DOHH2 (cell line): Measurements from ENCODE around the gene MOB3C.

Experiments used
- H3F3A ChIP-seq: fragments of 200-600 bp; sonication (generic), shearing (Covaris generic); 2 replicates; pipeline ENCODE4 v1.6.0; 2016; ENCODE audit warnings: antibody characterized with exemption, mild to moderate bottlenecking; ENCODE audit not compliant: control insufficient read depth, insufficient read depth
- H3K27ac ChIP-seq: fragments of 200-600 bp; sonication (generic); 2 replicates; pipeline ENCODE4 v1.5.1; 2014; ENCODE audit warnings: low read depth, mild to moderate bottlenecking, low read length, moderate library complexity
- H3K27me3 ChIP-seq: fragments of 200-600 bp; sonication (generic); 2 replicates; pipeline ENCODE4 v1.6.1; 2014; ENCODE audit warnings: mild to moderate bottlenecking, low read length, mixed read lengths; ENCODE audit not compliant: control insufficient read depth
- H3K36me3 ChIP-seq: fragments of 200-600 bp; sonication (generic); 2 replicates; pipeline ENCODE4 v1.6.1; 2014; ENCODE audit warnings: mild to moderate bottlenecking, low read length, moderate library complexity, mixed read lengths; ENCODE audit not compliant: control insufficient read depth
- H3K4me1 ChIP-seq: fragments of 200-600 bp; sonication (generic); 2 replicates; pipeline ENCODE4 v1.6.1; 2014; ENCODE audit warnings: mild to moderate bottlenecking, low read length, mixed read lengths; ENCODE audit not compliant: control insufficient read depth
- H3K4me2 ChIP-seq: fragments of 200-600 bp; sonication (generic); 2 replicates; pipeline ENCODE4 v1.6.0; 2014; ENCODE audit warnings: mild to moderate bottlenecking, low read length, moderate library complexity
- H3K4me3 ChIP-seq: fragments of 200-600 bp; sonication (generic); 2 replicates; pipeline ENCODE4 v1.5.1; 2014; ENCODE audit warnings: mild to moderate bottlenecking, low read length, mixed read lengths
- H3K79me2 ChIP-seq: fragments of 200-600 bp; sonication (generic); 2 replicates; pipeline ENCODE4 v1.6.1; 2014; ENCODE audit warnings: mild to moderate bottlenecking, low read length, mixed read lengths; ENCODE audit not compliant: control insufficient read depth
- H3K9me2 ChIP-seq: fragments of 200-600 bp; sonication (generic); replicated peaks from 2 replicates; pipeline ENCODE4 v1.6.1; 2014; ENCODE audit warnings: mild to moderate bottlenecking, low read length, mixed read lengths; ENCODE audit not compliant: control insufficient read depth
- H3K9me3 ChIP-seq: fragments of 200-600 bp; sonication (generic); 2 replicates; pipeline ENCODE4 v1.6.1; 2014; ENCODE audit warnings: antibody characterized with exemption, low read length, mixed read lengths; ENCODE audit not compliant: control insufficient read depth, insufficient read depth
- H4K20me1 ChIP-seq: fragments of 200-600 bp; sonication (generic); 2 replicates; pipeline ENCODE4 v1.6.0; 2014; ENCODE audit warnings: low read depth, mild to moderate bottlenecking, antibody characterized with exemption, low read length, moderate library complexity; ENCODE audit not compliant: control insufficient read depth, insufficient read depth
- CTCF ChIP-seq: fragments of 200-600 bp; sonication (generic); IDR thresholded peaks from one replicate; pipeline ENCODE4 v1.5.1; 2014; ENCODE audit warnings: antibody characterized with exemption, mild to moderate bottlenecking, low read depth, low read length; ENCODE audit not compliant: poor library complexity, severe bottlenecking
- EZH2phosphoT487 ChIP-seq: fragments of 200-600 bp; sonication (generic); IDR thresholded peaks from 2 replicates; pipeline ENCODE4 v1.6.1; 2017; ENCODE audit warnings: borderline replicate concordance, mild to moderate bottlenecking, antibody characterized with exemption, low read length, moderate library complexity, mixed read lengths

MOB3C gene

GRCh38 chr1:46614604-46614984 is 2.0 kb downstream of the MOB3C start:
- H3K79me2 ChIP-seq: no peaks in the 10 kb centered on the region
- no peaks in the 10 kb centered on the region for H3K36me3 ChIP-seq
- H3K9me3 ChIP-seq: no peaks in the 10 kb centered on the region
- no peak for TF ChIP-seq EZH2phosphoT487
- TF ChIP-seq CTCF: no peak
- H3K4me3 ChIP-seq: no peak overlapping the region
- H3F3A ChIP-seq: peaks cover 8% of the 10 kb centered on the region
- no peaks in the 10 kb centered on the region for H3K9me2 ChIP-seq
- H3K4me1 ChIP-seq: peaks cover 49% of the 10 kb centered on the region
- no peaks in the 10 kb centered on the region for H4K20me1 ChIP-seq
- no peak overlapping the region for H3K4me2 ChIP-seq
- peaks cover 9% of the 10 kb centered on the region for H3K27me3 ChIP-seq
- no peak overlapping the region for H3K27ac ChIP-seq

- Histone ChIP-seq H3K4me3 (no peak overlapping the region), H3K27ac (no peak overlapping the region), H3K79me2 (no peaks in the 10 kb centered on the region), H3K36me3 (no peaks in the 10 kb centered on the region), H3K9me2 (no peaks in the 10 kb centered on the region), H3K4me1 (peaks cover 42% of the 10 kb centered on the region), H3F3A (peaks cover 6% of the 10 kb centered on the region), H3K9me3 (no peaks in the 10 kb centered on the region), H4K20me1 (no peaks in the 10 kb centered on the region), H3K4me2 (peak overlapping the region; percentile 6; the same call in 1 of the 2 replicates), H3K27me3 (peaks cover 7% of the 10 kb centered on the region)
- TF ChIP-seq EZH2phosphoT487 (no peak), CTCF (no peak)
Observed at GRCh38 chr1:46613661-46614603, 2.7 kb downstream of the MOB3C start.

- H3K4me1 ChIP-seq: peaks cover 34% of the 10 kb centered on the region
- TF ChIP-seq EZH2phosphoT487 (no peak), CTCF (no peak)
- no peaks in the 10 kb centered on the region for H3K9me2 ChIP-seq
- no peaks in the 10 kb centered on the region for H3K79me2 ChIP-seq
- H3K27ac ChIP-seq: no peak overlapping the region
- 0 out of 2 replicates have a peak, but pooled peaks cover 2% of the 10 kb centered on the region for H3F3A ChIP-seq
- H3K36me3 ChIP-seq: no peaks in the 10 kb centered on the region
- H4K20me1 ChIP-seq: no peaks in the 10 kb centered on the region
- H3K9me3 ChIP-seq: no peaks in the 10 kb centered on the region
- peaks cover 7% of the 10 kb centered on the region for H3K27me3 ChIP-seq
- H3K4me3 ChIP-seq: no peak overlapping the region
- peak overlapping the region; percentile 6; the same call in 1 of the 2 replicates for H3K4me2 ChIP-seq
Observed at GRCh38 chr1:46612937-46613660, 3.5 kb downstream of the MOB3C start.
